Measurements from ENCODE around the gene CHP1.
"Not testable (repeated sequence)": the region's sequence is repeated elsewhere in the genome, so short reads cannot be mapped to it uniquely, and the experiment has no call there.

CHP1 gene

GRCh38 chr15:41230650-41231421 is at the start of gene CHP1, which contains the start of gene EXD1:
Gene CHP1, plus strand, starts transcription at chr15:41231268. Its CDS starts 115 bp downstream, at chr15:41231383.
Gene EXD1, minus strand, starts transcription at chr15:41230757. Its CDS starts 4,182 bp downstream, at chr15:41226575.
- ATAC-seq (peak; percentile 98), DNase-seq (peak; percentile 94 to 97)
- peak within 1 kb of the TSS; percentile 90 to 95 for H3K27ac Mint-ChIP-seq
- H3K4me1 Mint-ChIP-seq, result peaks cover 29% of the 10 kb centered on the region
- H3K9me3 Mint-ChIP-seq, result no peaks in the 10 kb centered on the region
- H3K27me3 Mint-ChIP-seq, result no peaks in the 10 kb centered on the region
- peak within 1 kb of the TSS; percentile 90 to 97 for H3K4me3 Mint-ChIP-seq

GRCh38 chr15:41182266-41182665 is 48.8 kb upstream of the CHP1 start:
- H3K4me3 Mint-ChIP-seq, result no peak overlapping the region
- no peaks in the 10 kb centered on the region for H3K4me1 Mint-ChIP-seq
- no peak for ATAC-seq
- H3K9me3 Mint-ChIP-seq, result no peaks in the 10 kb centered on the region
- H3K27me3 Mint-ChIP-seq, result no peaks in the 10 kb centered on the region
- no peak for DNase-seq
- H3K27ac Mint-ChIP-seq, result no peak overlapping the region

- ATAC-seq (no peak), DNase-seq (no peak)
- Mint-ChIP-seq H3K9me3 (no peaks in the 10 kb centered on the region), H3K4me3 (no peak overlapping the region), H3K27ac (no peak overlapping the region), H3K27me3 (no peaks in the 10 kb centered on the region), H3K4me1 (no peaks in the 10 kb centered on the region)
Measured at GRCh38 chr15:41183581-41183980, 47.5 kb upstream of the CHP1 start.

GRCh38 chr15:41194444-41194843 is 36.6 kb upstream of the CHP1 start:
- no peak overlapping the region for H3K27ac Mint-ChIP-seq
- no peak overlapping the region for H3K4me3 Mint-ChIP-seq
- no peaks in the 10 kb centered on the region for H3K9me3 Mint-ChIP-seq
- DNase-seq, result no peak
- H3K27me3 Mint-ChIP-seq, result no peaks in the 10 kb centered on the region
- ATAC-seq, result no peak
- no peaks in the 10 kb centered on the region for H3K4me1 Mint-ChIP-seq

- ATAC-seq, result no peak
- no peaks in the 10 kb centered on the region for H3K9me3 Mint-ChIP-seq
- no peaks in the 10 kb centered on the region for H3K4me1 Mint-ChIP-seq
- H3K27me3 Mint-ChIP-seq, result no peaks in the 10 kb centered on the region
- no peak for DNase-seq
- no peak overlapping the region for H3K27ac Mint-ChIP-seq
- H3K4me3 Mint-ChIP-seq, result no peak overlapping the region
Measured at GRCh38 chr15:41199470-41199869, 31.6 kb upstream of the CHP1 start.

- ATAC-seq (no peak), DNase-seq (no peak)
- H3K4me1 Mint-ChIP-seq, result no peaks in the 10 kb centered on the region
- H3K4me3 Mint-ChIP-seq, result no peak overlapping the region
- no peaks in the 10 kb centered on the region for H3K9me3 Mint-ChIP-seq
- H3K27me3 Mint-ChIP-seq, result no peaks in the 10 kb centered on the region
- no peak overlapping the region for H3K27ac Mint-ChIP-seq
Measured at GRCh38 chr15:41203395-41203794, 27.7 kb upstream of the CHP1 start.

- H3K27me3 Mint-ChIP-seq, result no peaks in the 10 kb centered on the region
Measured at GRCh38 chr15:41205315-41205714, 25.8 kb upstream of the CHP1 start.

GRCh38 chr15:41207687-41208448 is 23.2 kb upstream of the CHP1 start:
- ATAC-seq (no peak), DNase-seq (no peak)
- Mint-ChIP-seq H3K4me1 (no peaks in the 10 kb centered on the region), H3K27me3 (peaks cover 7% of the 10 kb centered on the region), H3K27ac (no peak overlapping the region), H3K9me3 (no peaks in the 10 kb centered on the region), H3K4me3 (no peak overlapping the region)

More at GRCh38 chr15:41205315-41205714, 25.8 kb upstream of the CHP1 start:
- DNase-seq (no peak), ATAC-seq (no peak)
- Mint-ChIP-seq H3K27ac (no peak overlapping the region), H3K4me1 (no peaks in the 10 kb centered on the region), H3K4me3 (no peak overlapping the region), H3K9me3 (no peaks in the 10 kb centered on the region)

GRCh38 chr15:41215708-41216107 is 15.4 kb upstream of the CHP1 start:
- H3K4me1 Mint-ChIP-seq, result no peaks in the 10 kb centered on the region
- DNase-seq (no peak), ATAC-seq (no peak)
- no peak overlapping the region for H3K4me3 Mint-ChIP-seq
- no peak overlapping the region for H3K27ac Mint-ChIP-seq
- no peaks in the 10 kb centered on the region for H3K9me3 Mint-ChIP-seq
- peaks cover 33% of the 10 kb centered on the region for H3K27me3 Mint-ChIP-seq

GRCh38 chr15:41218851-41219250 is 12.2 kb upstream of the CHP1 start:
- peaks cover 32% of the 10 kb centered on the region for H3K27me3 Mint-ChIP-seq
- DNase-seq (no peak), ATAC-seq (no peak)
- H3K4me1 Mint-ChIP-seq, result no peaks in the 10 kb centered on the region
- no peak overlapping the region for H3K27ac Mint-ChIP-seq
- H3K9me3 Mint-ChIP-seq, result no peaks in the 10 kb centered on the region
- no peak overlapping the region for H3K4me3 Mint-ChIP-seq

- Mint-ChIP-seq H3K4me1 (no peaks in the 10 kb centered on the region), H3K4me3 (no peak overlapping the region), H3K27ac (no peak overlapping the region), H3K27me3 (peaks cover 32% of the 10 kb centered on the region), H3K9me3 (no peaks in the 10 kb centered on the region)
- DNase-seq, result no peak
- ATAC-seq, result no peak
Measured at GRCh38 chr15:41219381-41219780, 11.7 kb upstream of the CHP1 start.

- H3K9me3 Mint-ChIP-seq, result no peaks in the 10 kb centered on the region
- ATAC-seq, result no peak
- peak overlapping the region in 1 of 2 donors; percentile 95 for H3K27ac Mint-ChIP-seq
- H3K27me3 Mint-ChIP-seq, result no peaks in the 10 kb centered on the region
- peak overlapping the region; percentile 90 to 97 for H3K4me3 Mint-ChIP-seq
- no peak for DNase-seq
- peaks cover 29% of the 10 kb centered on the region for H3K4me1 Mint-ChIP-seq
Measured at GRCh38 chr15:41230345-41230649, 771 bp upstream of the CHP1 start.

GRCh38 chr15:41231422-41232226 is 556 bp downstream of the CHP1 start:
- H3K27me3 Mint-ChIP-seq, result no peaks in the 10 kb centered on the region
- peak overlapping the region; percentile 90 to 97 for H3K4me3 Mint-ChIP-seq
- H3K9me3 Mint-ChIP-seq, result no peaks in the 10 kb centered on the region
- peak; percentile 77 for ATAC-seq
- peak overlapping the region; percentile 90 to 95 for H3K27ac Mint-ChIP-seq
- peaks cover 29% of the 10 kb centered on the region for H3K4me1 Mint-ChIP-seq
- DNase-seq, result peak in 1 of 2 donors; percentile 3

GRCh38 chr15:41233367-41233771 is 2.3 kb downstream of the CHP1 start:
- no peak for ATAC-seq
- Mint-ChIP-seq H3K27me3 (no peaks in the 10 kb centered on the region), H3K4me3 (no peak overlapping the region), H3K4me1 (peaks cover 33% of the 10 kb centered on the region), H3K9me3 (no peaks in the 10 kb centered on the region), H3K27ac (no peak overlapping the region)
- DNase-seq, result no peak

GRCh38 chr15:41235228-41235627 is 4.2 kb downstream of the CHP1 start:
- not testable (repeated sequence) for H3K27ac Mint-ChIP-seq, DNase-seq, H3K9me3 Mint-ChIP-seq, ATAC-seq, H3K27me3 Mint-ChIP-seq, H3K4me3 Mint-ChIP-seq
- H3K4me1 Mint-ChIP-seq, result peaks cover 31% of the 10 kb centered on the region

GRCh38 chr15:41235929-41236328 is 4.9 kb downstream of the CHP1 start:
- Mint-ChIP-seq H3K4me3 (no peak overlapping the region), H3K27ac (no peak overlapping the region), H3K4me1 (peaks cover 25% of the 10 kb centered on the region), H3K9me3 (no peaks in the 10 kb centered on the region), H3K27me3 (no peaks in the 10 kb centered on the region)
- DNase-seq (no peak), ATAC-seq (no peak)

Data from stimulated activated naive CD8-positive, alpha-beta T cell treated with anti-CD3 and anti-CD28 coated beads, Interleukin-15, amount 100 ng/mL, for 72 hours (primary cell).